ENCODE data around the gene PFKFB4. TPM values are rescaled to one million over a fixed set of nuclear protein-coding genes. Genes with fewer than 3 reads are reported as not detected.

Gene PFKFB4
- total RNA-seq, 2 donors from 2014 or later, result 8.5 to 18.0 TPM

- DNase-seq, result no peak
- no peaks in the 10 kb centered on the region for H3K27me3 Mint-ChIP-seq (ENCODE audit: low read depth)
- H3K36me3 Mint-ChIP-seq (ENCODE audit: insufficient read depth in 2 of 2), result no peaks in the 10 kb centered on the region
These were observed 15.9 kb upstream of the PFKFB4 start for GRCh38 chr3:48572517-48572916.

DNA sequence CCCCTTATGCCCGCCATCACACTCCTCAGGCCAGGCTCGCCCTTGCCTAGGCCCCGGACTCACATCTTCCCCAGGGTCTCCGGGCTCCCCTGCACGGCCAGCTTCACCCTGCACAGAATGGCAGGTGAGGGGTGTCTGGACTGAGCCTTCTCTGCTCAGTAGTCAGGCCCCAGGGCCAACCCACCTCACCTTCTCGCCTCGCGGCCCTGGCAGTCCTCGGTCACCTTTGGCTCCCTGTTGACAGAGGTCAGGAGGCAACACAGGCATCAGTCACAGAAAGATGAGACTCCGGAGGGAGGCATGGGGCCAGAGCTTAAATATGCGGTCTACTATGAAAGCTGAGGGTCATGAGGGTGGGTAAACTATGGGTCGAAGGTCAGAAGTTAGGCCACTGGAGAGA lies 15.3 kb upstream of the PFKFB4 start:
- H3K27me3 Mint-ChIP-seq (ENCODE audit: low read depth), result no peaks in the 10 kb centered on the region
- DNase-seq, result no peak
- no peaks in the 10 kb centered on the region for H3K36me3 Mint-ChIP-seq (ENCODE audit: insufficient read depth in 2 of 2)
- no peaks in the 10 kb centered on the region for H3K9me3 Mint-ChIP-seq
- H3K4me3 Mint-ChIP-seq, result no peak overlapping the region
- H3K4me1 Mint-ChIP-seq (ENCODE audit: low read depth), result no peaks in the 10 kb centered on the region
- no peak for ATAC-seq (replicated peaks in 1 of 2)
- H3K27ac Mint-ChIP-seq, result no peak overlapping the region

More at GRCh38 chr3:48572517-48572916, 15.9 kb upstream of the PFKFB4 start:
- no peak for ATAC-seq (replicated peaks in 1 of 2)
- Mint-ChIP-seq H3K9me3 (no peaks in the 10 kb centered on the region), H3K27ac (no peak overlapping the region), H3K4me3 (no peak overlapping the region), H3K4me1 (ENCODE audit: low read depth) (no peaks in the 10 kb centered on the region)

- Mint-ChIP-seq H3K27ac (no peak overlapping the region), H3K4me3 (no peak overlapping the region), H3K9me3 (no peaks in the 10 kb centered on the region), H3K27me3 (ENCODE audit: low read depth) (no peaks in the 10 kb centered on the region), H3K36me3 (ENCODE audit: insufficient read depth in 2 of 2) (no peaks in the 10 kb centered on the region), H3K4me1 (ENCODE audit: low read depth) (peaks cover 5% of the 10 kb centered on the region)
- ATAC-seq (replicated peaks in 1 of 2) (no peak), DNase-seq (no peak)
These were observed 13.3 kb upstream of the PFKFB4 start for GRCh38 chr3:48569808-48570450.

DNA sequence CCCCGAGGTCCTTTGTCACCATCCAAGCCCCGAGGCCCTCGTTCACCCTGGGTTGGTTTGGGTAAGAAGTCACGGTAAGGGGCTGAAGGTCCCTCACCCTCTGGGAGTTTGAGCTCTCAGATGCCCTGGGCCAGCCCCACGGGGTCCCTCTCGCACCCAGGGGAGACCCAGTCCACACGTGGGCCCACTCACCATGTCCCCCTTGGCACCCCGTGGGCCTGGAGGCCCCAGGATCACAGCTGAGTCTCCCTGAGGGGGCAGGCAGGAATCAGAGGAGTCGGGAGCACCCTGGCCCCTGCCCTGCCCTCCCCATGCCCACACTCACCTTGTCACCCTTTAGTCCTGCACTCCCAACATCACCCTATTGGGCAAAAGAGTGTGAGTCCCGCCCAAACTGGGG lies 12.8 kb upstream of the PFKFB4 start:
- no peak overlapping the region for H3K27ac Mint-ChIP-seq
- ATAC-seq (replicated peaks in 1 of 2) (no peak), DNase-seq (no peak)
- H3K4me1 Mint-ChIP-seq (ENCODE audit: low read depth), result peaks cover 5% of the 10 kb centered on the region
- H3K4me3 Mint-ChIP-seq, result no peak overlapping the region
- no peaks in the 10 kb centered on the region for H3K27me3 Mint-ChIP-seq (ENCODE audit: low read depth)
- H3K36me3 Mint-ChIP-seq (ENCODE audit: insufficient read depth in 2 of 2), result no peaks in the 10 kb centered on the region
- no peaks in the 10 kb centered on the region for H3K9me3 Mint-ChIP-seq

GRCh38 chr3:48568476-48568875 lies 11.9 kb upstream of the PFKFB4 start:
- DNase-seq (no peak), ATAC-seq (replicated peaks in 1 of 2) (no peak)
- Mint-ChIP-seq H3K4me3 (no peak overlapping the region), H3K27me3 (ENCODE audit: low read depth) (no peaks in the 10 kb centered on the region), H3K9me3 (no peaks in the 10 kb centered on the region), H3K36me3 (ENCODE audit: insufficient read depth in 2 of 2) (no peaks in the 10 kb centered on the region), H3K4me1 (ENCODE audit: low read depth) (peaks cover 5% of the 10 kb centered on the region), H3K27ac (no peak overlapping the region)

- H3K36me3 Mint-ChIP-seq (ENCODE audit: insufficient read depth in 2 of 2), result no peaks in the 10 kb centered on the region
- no peaks in the 10 kb centered on the region for H3K27me3 Mint-ChIP-seq (ENCODE audit: low read depth)
- H3K4me1 Mint-ChIP-seq (ENCODE audit: low read depth), result peaks cover 5% of the 10 kb centered on the region
- ATAC-seq (replicated peaks in 1 of 2), result no peak
- no peaks in the 10 kb centered on the region for H3K9me3 Mint-ChIP-seq
- H3K27ac Mint-ChIP-seq, result no peak overlapping the region
- no peak for DNase-seq
- H3K4me3 Mint-ChIP-seq, result no peak overlapping the region
These were observed 10.9 kb upstream of the PFKFB4 start for GRCh38 chr3:48567500-48567899.

- DNase-seq, result no peak
- Mint-ChIP-seq H3K4me3 (no peak overlapping the region), H3K27ac (no peak overlapping the region), H3K4me1 (ENCODE audit: low read depth) (peaks cover 5% of the 10 kb centered on the region), H3K27me3 (ENCODE audit: low read depth) (no peaks in the 10 kb centered on the region), H3K36me3 (ENCODE audit: insufficient read depth in 2 of 2) (no peaks in the 10 kb centered on the region), H3K9me3 (no peaks in the 10 kb centered on the region)
- ATAC-seq (replicated peaks in 1 of 2), result no peak
These were observed 10.5 kb upstream of the PFKFB4 start for GRCh38 chr3:48567090-48567489.

DNA sequence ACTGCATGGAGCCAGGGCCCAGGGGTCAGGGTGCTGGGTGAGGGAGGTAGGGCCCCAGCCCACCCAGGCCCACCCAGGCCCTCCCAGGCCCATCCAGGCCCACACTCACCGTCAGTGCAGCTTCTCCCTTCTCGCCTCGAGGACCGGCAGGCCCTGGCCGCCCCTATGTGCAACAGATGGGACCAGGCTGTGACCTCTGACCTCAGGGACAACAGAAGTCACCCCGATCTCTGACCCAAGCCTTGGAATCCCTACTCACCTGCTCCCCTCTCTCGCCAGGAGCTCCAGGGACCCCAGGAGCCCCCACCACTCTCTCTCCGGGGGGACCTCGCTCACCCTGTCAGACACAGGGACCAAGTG lies 9.8 kb upstream of the PFKFB4 start:
- Mint-ChIP-seq H3K36me3 (ENCODE audit: insufficient read depth in 2 of 2) (no peaks in the 10 kb centered on the region), H3K4me3 (no peak overlapping the region), H3K27me3 (ENCODE audit: low read depth) (no peaks in the 10 kb centered on the region), H3K9me3 (no peaks in the 10 kb centered on the region), H3K4me1 (ENCODE audit: low read depth) (peaks cover 5% of the 10 kb centered on the region), H3K27ac (no peak overlapping the region)
- DNase-seq (no peak), ATAC-seq (replicated peaks in 1 of 2) (no peak)

- peaks cover 5% of the 10 kb centered on the region for H3K4me1 Mint-ChIP-seq (ENCODE audit: low read depth)
- H3K27me3 Mint-ChIP-seq (ENCODE audit: low read depth), result no peaks in the 10 kb centered on the region
- H3K4me3 Mint-ChIP-seq, result no peak overlapping the region
- ATAC-seq (replicated peaks in 1 of 2), result peak; percentile 38 to 50
- H3K27ac Mint-ChIP-seq, result peak overlapping the region; percentile 0
- H3K9me3 Mint-ChIP-seq, result no peaks in the 10 kb centered on the region
- no peaks in the 10 kb centered on the region for H3K36me3 Mint-ChIP-seq (ENCODE audit: insufficient read depth in 2 of 2)
- DNase-seq, result peak; percentile 21 to 31
These were observed 9.2 kb upstream of the PFKFB4 start for GRCh38 chr3:48565591-48566400.

DNA sequence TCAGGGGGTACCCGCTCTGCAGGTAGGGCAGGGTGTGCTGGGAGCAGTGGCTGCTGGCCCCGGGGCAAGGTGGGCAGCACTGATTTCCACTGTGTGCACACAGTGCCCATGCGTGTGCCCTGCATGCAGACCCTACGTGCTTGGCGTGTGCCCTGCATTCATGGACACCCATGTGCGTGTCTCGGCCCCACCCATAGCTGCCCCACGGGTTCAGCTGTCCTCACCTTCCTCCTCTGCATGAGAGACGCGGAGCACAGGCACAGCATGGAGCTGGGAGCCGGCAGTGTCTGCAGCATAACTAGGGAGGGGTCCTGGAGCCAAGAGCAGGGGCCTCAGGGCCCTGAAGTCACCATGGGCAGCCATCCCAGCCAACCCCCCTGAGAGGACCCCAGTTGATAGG lies 8.6 kb upstream of the PFKFB4 start:
- no peak overlapping the region for H3K4me3 Mint-ChIP-seq
- ATAC-seq (replicated peaks in 1 of 2) (no peak), DNase-seq (no peak)
- H3K27me3 Mint-ChIP-seq (ENCODE audit: low read depth), result peaks cover 5% of the 10 kb centered on the region
- no peak overlapping the region for H3K27ac Mint-ChIP-seq
- H3K36me3 Mint-ChIP-seq (ENCODE audit: insufficient read depth in 2 of 2), result no peaks in the 10 kb centered on the region
- peaks cover 5% of the 10 kb centered on the region for H3K4me1 Mint-ChIP-seq (ENCODE audit: low read depth)
- H3K9me3 Mint-ChIP-seq, result no peaks in the 10 kb centered on the region

- H3K27ac Mint-ChIP-seq, result no peak overlapping the region
- no peaks in the 10 kb centered on the region for H3K36me3 Mint-ChIP-seq (ENCODE audit: insufficient read depth in 2 of 2)
- ATAC-seq (replicated peaks in 1 of 2) (no peak), DNase-seq (no peak)
- H3K27me3 Mint-ChIP-seq (ENCODE audit: low read depth), result peaks cover 9% of the 10 kb centered on the region
- peaks cover 5% of the 10 kb centered on the region for H3K4me1 Mint-ChIP-seq (ENCODE audit: low read depth)
- no peaks in the 10 kb centered on the region for H3K9me3 Mint-ChIP-seq
- H3K4me3 Mint-ChIP-seq, result no peak overlapping the region
These were observed 8.1 kb upstream of the PFKFB4 start for GRCh38 chr3:48564667-48565066.

DNA sequence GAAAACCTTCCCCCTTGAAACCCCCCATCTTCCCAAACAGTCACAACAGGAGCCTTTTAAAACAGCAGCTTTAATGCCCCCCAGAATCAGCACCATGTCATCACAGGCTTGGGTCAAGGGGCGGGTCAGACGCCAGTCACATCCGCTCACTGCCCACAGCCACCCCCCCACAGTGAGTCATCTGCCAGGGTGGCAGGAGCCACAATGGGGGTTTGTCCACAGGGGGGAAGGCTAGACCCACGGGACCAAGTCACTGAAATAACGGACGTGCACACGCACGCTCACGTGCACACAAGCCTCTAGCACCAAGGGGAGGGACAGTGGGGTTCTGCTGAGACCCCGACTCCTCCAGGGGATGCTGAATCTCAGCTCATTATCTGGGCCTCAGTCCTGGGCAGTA lies 7.4 kb upstream of the PFKFB4 start:
- H3K27me3 Mint-ChIP-seq (ENCODE audit: low read depth), result peaks cover 9% of the 10 kb centered on the region
- DNase-seq, result peak; percentile 50 to 68
- peak; percentile 45 to 78 for ATAC-seq (replicated peaks in 1 of 2)
- H3K27ac Mint-ChIP-seq, result no peak overlapping the region
- no peaks in the 10 kb centered on the region for H3K36me3 Mint-ChIP-seq (ENCODE audit: insufficient read depth in 2 of 2)
- peak overlapping the region in 1 of 2 donors; percentile 23 for H3K4me3 Mint-ChIP-seq
- H3K9me3 Mint-ChIP-seq, result no peaks in the 10 kb centered on the region
- H3K4me1 Mint-ChIP-seq (ENCODE audit: low read depth), result peaks cover 7% of the 10 kb centered on the region

DNA sequence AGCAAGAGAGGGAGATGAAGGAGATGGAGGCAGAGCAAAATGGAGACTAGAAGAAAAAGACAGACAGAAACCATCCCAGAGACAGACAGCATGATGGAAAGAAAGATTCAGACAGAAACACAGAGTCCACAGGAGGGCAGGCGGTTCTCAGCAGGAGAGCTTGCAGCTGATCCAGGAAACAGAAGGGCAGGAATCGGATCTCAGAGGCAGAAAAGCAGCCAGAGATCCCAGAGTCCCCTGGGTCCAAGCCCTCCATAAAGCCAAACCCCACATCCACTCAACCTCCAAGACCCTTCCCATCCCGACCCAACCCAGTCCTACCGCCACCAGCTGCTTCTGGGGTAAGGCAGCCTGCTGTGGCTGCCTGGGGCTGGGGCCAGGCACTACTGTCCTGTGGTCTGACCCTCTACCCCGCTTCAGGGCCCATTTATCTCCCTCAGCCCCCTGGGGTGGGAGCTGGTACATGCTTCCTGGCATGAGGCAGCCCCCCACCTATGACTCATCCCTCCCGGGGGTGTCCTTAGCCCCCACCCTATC lies 6.8 kb upstream of the PFKFB4 start, which contains the start of gene UCN2:
Gene UCN2 (minus strand): TSS at position 400 of the 537 bp plus-strand sequence. CDS start 657 bp downstream, outside the sequence.
- Mint-ChIP-seq H3K36me3 (ENCODE audit: insufficient read depth in 2 of 2) (no peaks in the 10 kb centered on the region), H3K9me3 (no peaks in the 10 kb centered on the region), H3K4me1 (ENCODE audit: low read depth) (peaks cover 13% of the 10 kb centered on the region), H3K27ac (no peak within 1 kb of the TSS), H3K4me3 (peak within 1 kb of the TSS in 1 of 2 donors; percentile 23), H3K27me3 (ENCODE audit: low read depth) (peaks cover 9% of the 10 kb centered on the region)
- ATAC-seq (replicated peaks in 1 of 2), result peak in 1 of 2 donors; percentile 1
- DNase-seq, result no peak

All from activated T-cell treated with anti-CD3 and anti-CD28 coated beads, Interleukin-2, amount 50 U/mL, for 72 hours (primary cell).